ENCODE data around the gene BLTP3A. TPM values are rescaled to one million over a fixed set of nuclear protein-coding genes. Genes with fewer than 3 reads are reported as not detected.

BLTP3A gene
- total and polyA plus RNA-seq, 2 of the 13 experiments (the other 11 are each of a cell fraction or from before 2014, with no cell fraction given) = 22.1 to 24.0 TPM

- TF ChIP-seq ZNF687 (CRISPR knock-in tag; IDR thresholded peaks at IDR 0.05) = no peak
- TF ChIP-seq MTA3 (CRISPR knock-in tag; IDR thresholded peaks at IDR 0.05) = no peak
- TF ChIP-seq FOXJ3 (CRISPR knock-in tag; IDR thresholded peaks at IDR 0.05; ENCODE audit: borderline replicate concordance) = peak; percentile 71; the same call in 1 of the 2 replicates
- TF ChIP-seq HCFC1 (IDR thresholded peaks at IDR 0.05; ENCODE audit: low read depth, low read length) = peak; percentile 10; the same call in 1 of the 2 replicates
- no peak for TF ChIP-seq RFXANK (CRISPR knock-in tag; IDR thresholded peaks at IDR 0.05)
- TF ChIP-seq NR1H2 (CRISPR knock-in tag; IDR thresholded peaks at IDR 0.05; ENCODE audit: borderline replicate concordance, low read depth) = no peak
- TF ChIP-seq ONECUT2 (CRISPR knock-in tag; IDR thresholded peaks at IDR 0.05) = no peak
- no peak for TF ChIP-seq SMARCE1 (IDR thresholded peaks at IDR 0.05; ENCODE audit: borderline replicate concordance)
- TF ChIP-seq, protein P1, sequence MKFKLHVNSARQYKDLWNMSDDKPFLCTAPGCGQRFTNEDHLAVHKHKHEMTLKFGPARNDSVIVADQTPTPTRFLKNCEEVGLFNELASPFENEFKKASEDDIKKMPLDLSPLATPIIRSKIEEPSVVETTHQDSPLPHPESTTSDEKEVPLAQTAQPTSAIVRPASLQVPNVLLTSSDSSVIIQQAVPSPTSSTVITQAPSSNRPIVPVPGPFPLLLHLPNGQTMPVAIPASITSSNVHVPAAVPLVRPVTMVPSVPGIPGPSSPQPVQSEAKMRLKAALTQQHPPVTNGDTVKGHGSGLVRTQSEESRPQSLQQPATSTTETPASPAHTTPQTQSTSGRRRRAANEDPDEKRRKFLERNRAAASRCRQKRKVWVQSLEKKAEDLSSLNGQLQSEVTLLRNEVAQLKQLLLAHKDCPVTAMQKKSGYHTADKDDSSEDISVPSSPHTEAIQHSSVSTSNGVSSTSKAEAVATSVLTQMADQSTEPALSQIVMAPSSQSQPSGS (CRISPR knock-in tag; IDR thresholded peaks at IDR 0.05) = 0 out of 2 replicates have a peak, but pooled peaks have one; percentile 11
- TF ChIP-seq MED1 (CRISPR knock-in tag; IDR thresholded peaks at IDR 0.05) = no peak; the same call in none of the 2 replicates
- TF ChIP-seq, protein P2, sequence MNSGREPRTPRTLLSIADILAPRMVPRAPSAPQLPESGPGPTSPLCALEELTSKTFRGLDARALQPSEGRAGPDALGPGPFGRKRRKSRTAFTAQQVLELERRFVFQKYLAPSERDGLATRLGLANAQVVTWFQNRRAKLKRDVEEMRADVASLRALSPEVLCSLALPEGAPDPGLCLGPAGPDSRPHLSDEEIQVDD (CRISPR knock-in tag; IDR thresholded peaks at IDR 0.05; ENCODE audit: borderline replicate concordance) = no peak
- TF ChIP-seq, protein P3, sequence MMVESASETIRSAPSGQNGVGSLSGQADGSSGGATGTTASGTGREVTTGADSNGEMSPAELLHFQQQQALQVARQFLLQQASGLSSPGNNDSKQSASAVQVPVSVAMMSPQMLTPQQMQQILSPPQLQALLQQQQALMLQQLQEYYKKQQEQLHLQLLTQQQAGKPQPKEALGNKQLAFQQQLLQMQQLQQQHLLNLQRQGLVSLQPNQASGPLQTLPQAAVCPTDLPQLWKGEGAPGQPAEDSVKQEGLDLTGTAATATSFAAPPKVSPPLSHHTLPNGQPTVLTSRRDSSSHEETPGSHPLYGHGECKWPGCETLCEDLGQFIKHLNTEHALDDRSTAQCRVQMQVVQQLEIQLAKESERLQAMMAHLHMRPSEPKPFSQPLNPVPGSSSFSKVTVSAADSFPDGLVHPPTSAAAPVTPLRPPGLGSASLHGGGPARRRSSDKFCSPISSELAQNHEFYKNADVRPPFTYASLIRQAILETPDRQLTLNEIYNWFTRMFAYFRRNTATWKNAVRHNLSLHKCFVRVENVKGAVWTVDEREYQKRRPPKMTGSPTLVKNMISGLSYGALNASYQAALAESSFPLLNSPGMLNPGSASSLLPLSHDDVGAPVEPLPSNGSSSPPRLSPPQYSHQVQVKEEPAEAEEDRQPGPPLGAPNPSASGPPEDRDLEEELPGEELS (CRISPR knock-in tag; IDR thresholded peaks at IDR 0.05) = peak; percentile 21; the same call in 1 of the 2 replicates
- TF ChIP-seq ERF (CRISPR knock-in tag; IDR thresholded peaks at IDR 0.05) = 0 out of 2 replicates have a peak, but pooled peaks have one; percentile 36
- TF ChIP-seq SMAD1 (CRISPR knock-in tag; IDR thresholded peaks at IDR 0.05; ENCODE audit: borderline replicate concordance, low read depth) = no peak
- 0 out of 2 replicates have a peak, but pooled peaks have one; percentile 60 for TF ChIP-seq ZNF256 (CRISPR knock-in tag; conservative IDR thresholded peaks at IDR 0.05)
- peak; percentile 61; the same call in 1 of the 2 replicates for TF ChIP-seq ZNF446 (CRISPR knock-in tag; IDR thresholded peaks at IDR 0.05)
- TF ChIP-seq TCF7 (IDR thresholded peaks at IDR 0.05; ENCODE audit: low read depth) = no peak
- 0 out of 2 replicates have a peak, but pooled peaks have one; percentile 13 for TF ChIP-seq SIN3A (IDR thresholded peaks at IDR 0.05; ENCODE audit: borderline replicate concordance, low read depth, low read length)
- TF ChIP-seq ZSCAN9 (CRISPR knock-in tag; IDR thresholded peaks at IDR 0.05; ENCODE audit: borderline replicate concordance) = peak; percentile 4; the same call in 1 of the 2 replicates
- TF ChIP-seq FOXK2 (IDR thresholded peaks at IDR 0.05) = 0 out of 2 replicates have a peak, but pooled peaks have one; percentile 40
- TF ChIP-seq ZNF563 (CRISPR knock-in tag; IDR thresholded peaks at IDR 0.05) = peak; percentile 47; the same call in 1 of the 2 replicates
- no peak for TF ChIP-seq ZNF776 (CRISPR knock-in tag; IDR thresholded peaks at IDR 0.05)
- TF ChIP-seq ZNF20 (CRISPR knock-in tag; IDR thresholded peaks at IDR 0.05) = no peak
- no peak for TF ChIP-seq NFRKB (IDR thresholded peaks at IDR 0.05)
Measured at GRCh38 chr6:34746104-34746846, 45.6 kb upstream of the BLTP3A start (continued).

All from HepG2 (cell line).